K562 (cell line): ENCODE measurements around the gene ERC2. TPM values are rescaled to one million over a fixed set of nuclear protein-coding genes. Genes with fewer than 3 reads are reported as not detected.

Experiments
- ATAC-seq: fragments of 200-7000 bp; cut with Tn5 transposase; 3 replicates; pipeline ENCODE4 v1.9.1; 2020; ENCODE audit warnings: moderate library complexity
- BruUV-seq: library from RNA; stranded (reverse); fragments of 400-500 nt; replicated peaks from 2 replicates; lab custom pipeline; 2021; lab: Mats Ljungman, UMichigan
- CTCF ChIA-PET: fragments of 300-600 bp; formaldehyde crosslinking; extraction: SDS; loops from one replicate; lab custom pipeline; 2021; ENCODE audit warnings: low intra/inter-chr PET ratio; lab: Yijun Ruan, JAX
- POLR2A ChIA-PET: fragments of 300-600, 350-650 bp; sonication (Branson Sonifier 250); formaldehyde crosslinking; extraction: SDS; loops from one replicate; lab custom pipeline; 2021; ENCODE audit warnings: antibody characterized with exemption, inconsistent platforms; lab: Yijun Ruan, JAX
- DNase-seq, 4 experiments: peaks; one replicate each; pipeline versions ENCODE4 v3.0.0 to v3.0.0-alpha.2; 2011 to 2018; ENCODE audit warnings: low spot score in 3 of 4, mixed read lengths in 3 of 4; ENCODE audit errors: extremely low read depth in 1 of 4
- FAIRE-seq: peaks from 2 replicates; lab custom pipeline; 2011; peaks lifted over from hg19 to GRCh38; lab: Jason Lieb, UNC
- H2AFZ ChIP-seq: 2 replicates; pipeline ENCODE4 v1.6.0; 2011; ENCODE audit warnings: low read depth, low read length, control low read depth, inconsistent platforms
- H3K27ac ChIP-seq: fragments of 200-600 bp; 3 replicates; pipeline ENCODE4 v1.8.0; 2011; ENCODE audit warnings: low read depth, mild to moderate bottlenecking, control low read depth, inconsistent platforms, low read length, moderate library complexity, mixed read lengths; ENCODE audit errors: extremely low read depth
- H3K27me3 ChIP-seq, 2 experiments: fragments of 300-600 bp in 1 of 2; 2 replicates in 1 of 2; 3 replicates in 1 of 2; pipeline versions ENCODE4 v1.6.0 to v1.8.0; 2011; ENCODE audit warnings: inconsistent platforms in 2 of 2, low read length in 2 of 2, mild to moderate bottlenecking in 1 of 2, mixed read lengths in 1 of 2, moderate library complexity in 1 of 2; ENCODE audit not compliant: control insufficient read depth in 2 of 2, insufficient read depth in 2 of 2
- H3K36me3 ChIP-seq: fragments of 300-600 bp; 3 replicates; pipeline ENCODE4 v1.8.0; 2011; ENCODE audit warnings: mild to moderate bottlenecking, low read length, inconsistent platforms; ENCODE audit not compliant: control insufficient read depth, insufficient read depth
- H3K4me1 ChIP-seq, 2 experiments: fragments of 200-600 bp in 1 of 2; replicated peaks in 1 of 2; 2 replicates in 1 of 2; 3 replicates in 1 of 2; pipeline versions ENCODE4 v1.5.1 to v1.8.0; 2011; ENCODE audit warnings: inconsistent platforms in 2 of 2, low read length in 2 of 2, mild to moderate bottlenecking in 1 of 2, mixed read lengths in 1 of 2, moderate library complexity in 1 of 2; ENCODE audit not compliant: control insufficient read depth in 2 of 2, insufficient read depth in 2 of 2
- H3K4me2 ChIP-seq: 2 replicates; pipeline ENCODE4 v1.6.1; 2011; ENCODE audit warnings: low read length, control low read depth, inconsistent platforms, mixed read lengths; ENCODE audit not compliant: insufficient read depth
- H3K4me3 ChIP-seq: fragments of 200-600 bp; sonication (generic), shearing (Covaris generic); 2 replicates; pipeline ENCODE4 v1.5.1; 2016; ENCODE audit warnings: control low read depth, inconsistent platforms
- H3K79me2 ChIP-seq: fragments of 200-600 bp; 3 replicates; pipeline ENCODE4 v1.8.0; 2011; ENCODE audit warnings: low read length, inconsistent platforms; ENCODE audit not compliant: control insufficient read depth, insufficient read depth
- H3K9ac ChIP-seq, 2 experiments: 2 replicates each; pipeline versions ENCODE4 v1.6.0 to v1.6.1; 2011; ENCODE audit warnings: low read depth in 2 of 2, low read length in 2 of 2, control low read depth in 1 of 2, inconsistent platforms in 1 of 2, mild to moderate bottlenecking in 1 of 2, mixed read lengths in 1 of 2; ENCODE audit not compliant: insufficient read depth in 1 of 2
- H3K9me1 ChIP-seq: one replicate; pipeline ENCODE4 v1.6.0; 2011; ENCODE audit warnings: inconsistent platforms, mild to moderate bottlenecking, low read length, moderate library complexity; ENCODE audit not compliant: control insufficient read depth, insufficient read depth
- H3K9me3 ChIP-seq: replicated peaks from 2 replicates; pipeline ENCODE4 v1.5.1; 2011; ENCODE audit warnings: low read depth, low read length, inconsistent platforms; ENCODE audit not compliant: control insufficient read depth, insufficient read depth
- H4K20me1 ChIP-seq: replicated peaks from 2 replicates; pipeline ENCODE4 v1.6.1; 2011; ENCODE audit warnings: low read length, inconsistent platforms, mixed read lengths; ENCODE audit not compliant: control insufficient read depth, insufficient read depth
- FOSL1 ChIP-seq: fragments of 200-800 bp; sonication (Bioruptor generic); conservative IDR thresholded peaks from 2 replicates; pipeline ENCODE4 v1.6.1; 2016; ENCODE audit warnings: missing genetic modification characterization, missing compliant biosample characterization
- FUS ChIP-seq: fragments of 200-400 bp; formaldehyde crosslinking; optimal IDR thresholded peaks from 2 replicates; pipeline ENCODE3; 2017; ENCODE audit warnings: low read depth, low read length
- HMG20B ChIP-seq: fragments of 250-450 bp; sonication (Bioruptor Pico); IDR thresholded peaks from 2 replicates; pipeline ENCODE4 v1.5.0; 2021; ENCODE audit warnings: mild to moderate bottlenecking
- PURB ChIP-seq: sonication (generic); formaldehyde crosslinking; IDR thresholded peaks from 2 replicates; pipeline ENCODE4 v1.9.0; 2021; ENCODE audit warnings: low read depth, mild to moderate bottlenecking, missing genetic modification reagents
- TAF15 ChIP-seq: fragments of 200-400 bp; formaldehyde crosslinking; IDR thresholded peaks from 2 replicates; pipeline ENCODE4 v1.6.1; 2017; ENCODE audit warnings: mild to moderate bottlenecking, low read depth, low read length, moderate library complexity
- ZNF253 ChIP-seq: fragments of 250-450 bp; sonication (Bioruptor Pico); conservative IDR thresholded peaks from 2 replicates; pipeline ENCODE4 v1.6.1; 2021; ENCODE audit warnings: mild to moderate bottlenecking
- ZNF583 ChIP-seq: fragments of 250-450 bp; sonication (Bioruptor Pico); IDR thresholded peaks from 2 replicates; pipeline ENCODE4 v1.4.0; 2020
- ZNF695 ChIP-seq: fragments of 450-650 bp; formaldehyde crosslinking; IDR thresholded peaks from 2 replicates; pipeline ENCODE4 v1.4.0; 2020; ENCODE audit warnings: mild to moderate bottlenecking, moderate library complexity
- ZNF699 ChIP-seq: fragments of 250-450 bp; sonication (Bioruptor Pico); IDR thresholded peaks from 2 replicates; pipeline ENCODE4 v1.8.0; 2021; ENCODE audit warnings: mild to moderate bottlenecking, moderate library complexity; ENCODE audit not compliant: insufficient replicate concordance
- WGBS: fragments of 100-300 bp; shearing (Covaris generic); methylation state at CpG from one replicate; pipeline ENCODE4 v1.1.6; 2016; ENCODE audit warnings: low coverage, mixed read lengths; ENCODE audit not compliant: insufficient coverage; ENCODE audit errors: missing lambda C conversion rate; 5-methylcytosine and 5-hydroxymethylcytosine counted together
- in situ Hi-C: fragments of 300-500 bp; cut with MboI; formaldehyde crosslinking; loops from 4 replicates; pipeline ENCODE4 v1.15.0; 2018; ENCODE audit warnings: inconsistent platforms, mixed read lengths
- intact Hi-C: fragments of 100-400 bp; cut with micrococcal nuclease; formaldehyde crosslinking; loops from 2 replicates; pipeline ENCODE4 v1.14.2; 2022
- polyA plus RNA-seq, 8 experiments: library from polyadenylated mRNA; depleted of rRNA in 4 of 8; stranded (reverse) in 5 of 8; unstranded in 3 of 8; fragments of >200 nt; fragmentation: Nextera tagmentation in 2 of 8; fragmentation: Illumina TruSeq in 1 of 8; extraction: Ambion mirVana in 2 of 8; extraction: Trizol in 1 of 8; gene quantifications; 2 replicates each; pipeline versions ENCODE4 v1.2.1 to v1.2.3, GENCODE V29; 2011 to 2014; ENCODE audit warnings: inconsistent platforms in 1 of 8, missing spikeins in 1 of 8
- total RNA-seq, 7 experiments: library from RNA; depleted of rRNA in 6 of 7; stranded (reverse); fragments of >200 nt in 6 of 7; fragmentation: Illumina TruSeq in 2 of 7; extraction: Trizol in 2 of 7; gene quantifications; 2 replicates each; pipeline versions ENCODE4 v1.2.1 to v1.2.3, GENCODE V29; 2011 to 2021; ENCODE audit warnings: low replicate concordance in 1 of 7
- TF ChIP-seq, protein P1 (sequence below): fragments of 250-450 bp; sonication (Bioruptor Pico); IDR thresholded peaks from 2 replicates; pipeline ENCODE4 v1.5.0; 2021; ENCODE audit warnings: mild to moderate bottlenecking, borderline replicate concordance
- TF ChIP-seq, protein P2 (sequence below): fragments of 450-650 bp; IDR thresholded peaks from 2 replicates; pipeline ENCODE4 v1.6.1; 2016; ENCODE audit warnings: low read depth

ERC2 gene
- total and polyA plus RNA-seq, 9 of the 15 experiments (the other 6 are each of a cell fraction or from before 2014, with no cell fraction given): 0.04 to 0.18 (median 0.07) TPM; not detected in 2

GRCh38 chr3:55521064-55521737 is 947.1 kb downstream of the ERC2 start (continued):
- TF ChIP-seq, protein P1, sequence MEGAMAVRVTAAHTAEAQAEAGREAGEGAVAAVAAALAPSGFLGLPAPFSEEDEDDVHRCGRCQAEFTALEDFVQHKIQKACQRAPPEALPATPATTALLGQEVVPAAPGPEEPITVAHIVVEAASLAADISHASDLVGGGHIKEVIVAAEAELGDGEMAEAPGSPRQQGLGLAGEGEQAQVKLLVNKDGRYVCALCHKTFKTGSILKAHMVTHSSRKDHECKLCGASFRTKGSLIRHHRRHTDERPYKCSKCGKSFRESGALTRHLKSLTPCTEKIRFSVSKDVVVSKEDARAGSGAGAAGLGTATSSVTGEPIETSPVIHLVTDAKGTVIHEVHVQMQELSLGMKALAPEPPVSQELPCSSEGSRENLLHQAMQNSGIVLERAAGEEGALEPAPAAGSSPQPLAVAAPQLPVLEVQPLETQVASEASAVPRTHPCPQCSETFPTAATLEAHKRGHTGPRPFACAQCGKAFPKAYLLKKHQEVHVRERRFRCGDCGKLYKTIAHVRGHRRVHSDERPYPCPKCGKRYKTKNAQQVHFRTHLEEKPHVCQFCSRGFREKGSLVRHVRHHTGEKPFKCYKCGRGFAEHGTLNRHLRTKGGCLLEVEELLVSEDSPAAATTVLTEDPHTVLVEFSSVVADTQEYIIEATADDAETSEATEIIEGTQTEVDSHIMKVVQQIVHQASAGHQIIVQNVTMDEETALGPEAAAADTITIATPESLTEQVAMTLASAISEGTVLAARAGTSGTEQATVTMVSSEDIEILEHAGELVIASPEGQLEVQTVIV (CRISPR knock-in tag): no peak
- TF ChIP-seq PURB (CRISPR knock-in tag): no peak

DNA sequence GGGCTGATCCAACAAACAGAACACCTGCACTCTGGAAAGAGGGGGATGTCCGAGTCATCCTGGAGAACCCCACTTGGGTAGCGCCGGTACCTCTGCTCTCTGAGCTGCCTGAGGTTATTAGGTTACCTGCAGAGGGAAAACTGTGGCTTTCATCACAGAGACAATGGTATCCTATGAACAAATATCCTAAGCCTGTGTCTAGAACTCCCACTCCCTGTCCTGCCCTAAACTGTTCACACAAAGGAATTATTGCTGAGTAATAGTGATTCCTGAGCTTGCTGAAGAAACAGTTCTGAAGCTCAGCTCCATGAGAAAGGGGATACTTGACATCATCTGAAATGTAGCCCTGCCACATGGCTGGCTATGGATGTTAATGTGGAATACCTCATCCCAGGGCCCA is 949.2 kb downstream of the ERC2 start:
- Histone ChIP-seq H3K36me3 (no peaks in the 10 kb centered on the region), H3K9ac (no peak overlapping the region), H3K27ac (no peak overlapping the region), H3K79me2 (no peaks in the 10 kb centered on the region), H3K9me3 (no peaks in the 10 kb centered on the region), H3K4me2 (no peak overlapping the region), H3K27me3 (no peaks in the 10 kb centered on the region), H3K4me3 (no peak overlapping the region), H4K20me1 (no peaks in the 10 kb centered on the region), H3K9me1 (no peaks in the 10 kb centered on the region), H2AFZ (no peak overlapping the region), H3K4me1 (no peaks in the 10 kb centered on the region)
- intact Hi-C loops (no loop called here), in situ Hi-C loops (no loop called here)
- no peak for FAIRE-seq
- BruUV-seq: no TSS peak
- no peak for ATAC-seq
- ChIA-PET CTCF (no interaction called here), POLR2A (no interaction called here)
- WGBS: 0% methylated on average over 3 of the region's 3 CpGs
- DNase-seq: no peak
- TF ChIP-seq FUS (no peak), TAF15 (no peak), ZNF695 (CRISPR knock-in tag) (no peak), ZNF253 (CRISPR knock-in tag) (no peak), HMG20B (no peak), ZNF583 (no peak), FOSL1 (tag) (no peak), ZNF699 (no peak)
- TF ChIP-seq, protein P2, sequence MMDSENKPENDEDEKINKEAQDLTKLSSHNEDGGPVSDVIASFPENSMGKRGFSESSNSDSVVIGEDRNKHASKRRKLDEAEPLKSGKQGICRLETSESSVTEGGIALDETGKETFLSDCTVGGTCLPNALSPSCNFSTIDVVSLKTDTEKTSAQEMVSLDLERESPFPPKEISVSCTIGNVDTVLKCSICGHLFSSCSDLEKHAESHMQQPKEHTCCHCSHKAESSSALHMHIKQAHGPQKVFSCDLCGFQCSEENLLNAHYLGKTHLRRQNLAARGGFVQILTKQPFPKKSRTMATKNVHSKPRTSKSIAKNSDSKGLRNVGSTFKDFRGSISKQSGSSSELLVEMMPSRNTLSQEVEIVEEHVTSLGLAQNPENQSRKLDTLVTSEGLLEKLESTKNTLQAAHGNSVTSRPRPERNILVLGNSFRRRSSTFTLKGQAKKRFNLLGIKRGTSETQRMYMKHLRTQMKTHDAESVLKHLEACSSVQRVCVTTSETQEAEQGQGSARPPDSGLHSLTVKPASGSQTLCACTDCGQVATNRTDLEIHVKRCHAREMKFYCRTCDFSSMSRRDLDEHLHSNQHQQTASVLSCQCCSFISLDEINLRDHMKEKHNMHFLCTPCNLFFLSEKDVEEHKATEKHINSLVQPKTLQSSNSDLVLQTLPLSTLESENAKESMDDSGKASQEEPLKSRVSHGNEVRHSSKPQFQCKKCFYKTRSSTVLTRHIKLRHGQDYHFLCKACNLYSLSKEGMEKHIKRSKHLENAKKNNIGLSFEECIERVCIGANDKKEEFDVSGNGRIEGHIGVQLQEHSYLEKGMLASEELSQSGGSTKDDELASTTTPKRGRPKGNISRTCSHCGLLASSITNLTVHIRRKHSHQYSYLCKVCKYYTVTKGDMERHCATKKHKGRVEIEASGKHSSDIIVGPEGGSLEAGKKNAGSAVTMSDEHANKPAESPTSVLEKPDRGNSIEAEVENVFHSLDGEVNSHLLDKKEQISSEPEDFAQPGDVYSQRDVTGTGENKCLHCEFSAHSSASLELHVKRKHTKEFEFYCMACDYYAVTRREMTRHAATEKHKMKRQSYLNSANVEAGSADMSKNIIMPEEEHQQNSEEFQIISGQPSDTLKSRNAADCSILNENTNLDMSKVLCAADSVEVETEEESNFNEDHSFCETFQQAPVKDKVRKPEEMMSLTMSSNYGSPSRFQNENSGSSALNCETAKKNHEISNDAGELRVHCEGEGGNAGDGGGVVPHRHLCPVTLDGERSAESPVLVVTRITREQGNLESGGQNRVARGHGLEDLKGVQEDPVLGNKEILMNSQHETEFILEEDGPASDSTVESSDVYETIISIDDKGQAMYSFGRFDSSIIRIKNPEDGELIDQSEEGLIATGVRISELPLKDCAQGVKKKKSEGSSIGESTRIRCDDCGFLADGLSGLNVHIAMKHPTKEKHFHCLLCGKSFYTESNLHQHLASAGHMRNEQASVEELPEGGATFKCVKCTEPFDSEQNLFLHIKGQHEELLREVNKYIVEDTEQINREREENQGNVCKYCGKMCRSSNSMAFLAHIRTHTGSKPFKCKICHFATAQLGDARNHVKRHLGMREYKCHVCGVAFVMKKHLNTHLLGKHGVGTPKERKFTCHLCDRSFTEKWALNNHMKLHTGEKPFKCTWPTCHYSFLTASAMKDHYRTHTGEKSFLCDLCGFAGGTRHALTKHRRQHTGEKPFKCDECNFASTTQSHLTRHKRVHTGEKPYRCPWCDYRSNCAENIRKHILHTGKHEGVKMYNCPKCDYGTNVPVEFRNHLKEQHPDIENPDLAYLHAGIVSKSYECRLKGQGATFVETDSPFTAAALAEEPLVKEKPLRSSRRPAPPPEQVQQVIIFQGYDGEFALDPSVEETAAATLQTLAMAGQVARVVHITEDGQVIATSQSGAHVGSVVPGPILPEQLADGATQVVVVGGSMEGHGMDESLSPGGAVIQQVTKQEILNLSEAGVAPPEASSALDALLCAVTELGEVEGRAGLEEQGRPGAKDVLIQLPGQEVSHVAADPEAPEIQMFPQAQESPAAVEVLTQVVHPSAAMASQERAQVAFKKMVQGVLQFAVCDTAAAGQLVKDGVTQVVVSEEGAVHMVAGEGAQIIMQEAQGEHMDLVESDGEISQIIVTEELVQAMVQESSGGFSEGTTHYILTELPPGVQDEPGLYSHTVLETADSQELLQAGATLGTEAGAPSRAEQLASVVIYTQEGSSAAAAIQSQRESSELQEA: no peak
